HG03060 (cell line): ENCODE measurements around the gene TBX5.

Experiments
- ATAC-seq: cut with Tn5 transposase; IDR thresholded peaks from one replicate; pipeline ENCODE4 v1.9.1; 2021; ENCODE audit warnings: low read depth, moderate number of reproducible peaks; ENCODE audit not compliant: unreplicated experiment

The TBX5 gene

DNA sequence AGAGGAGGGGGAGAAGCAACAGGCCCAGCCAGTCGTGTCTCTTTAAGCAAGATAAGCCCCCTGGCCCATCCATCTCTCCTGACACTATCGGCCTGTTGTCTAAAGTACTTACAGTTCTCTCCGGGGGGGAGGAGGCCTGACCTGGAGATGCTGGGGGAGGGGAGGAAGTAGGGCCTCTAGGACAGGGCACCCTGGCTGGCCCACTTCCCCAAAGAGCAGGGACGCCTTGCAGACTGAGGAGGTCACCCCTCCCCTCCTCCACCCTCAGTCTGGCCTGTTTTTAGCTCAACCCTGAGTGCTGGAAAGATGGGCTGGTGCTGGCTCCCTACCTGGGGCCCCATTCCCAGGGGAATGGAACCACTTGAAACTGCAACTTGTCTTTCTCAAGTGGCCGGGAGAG lies 70.3 kb downstream of the TBX5 start:
- ATAC-seq, result no peak

DNA sequence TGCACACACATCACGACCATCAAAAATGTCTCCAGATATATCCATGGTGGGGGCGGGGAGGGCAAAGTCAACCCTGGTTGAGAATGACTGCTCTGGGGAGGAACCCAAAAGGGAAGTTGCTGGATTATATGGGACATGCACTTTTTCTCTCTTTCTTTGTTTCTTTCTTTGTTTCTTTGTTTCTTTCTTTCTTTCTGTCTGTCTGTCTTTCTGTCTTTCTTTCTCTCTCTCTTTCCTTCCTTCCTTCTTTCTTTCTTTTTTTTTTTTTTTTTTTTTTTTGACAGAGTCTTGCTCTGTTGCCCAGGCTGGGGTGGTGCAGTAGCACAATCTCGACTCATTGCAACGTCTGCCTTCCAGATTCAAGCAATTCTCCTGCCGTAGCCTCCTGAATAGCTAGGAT lies 71.5 kb downstream of the TBX5 start:
- ATAC-seq, result no peak

DNA sequence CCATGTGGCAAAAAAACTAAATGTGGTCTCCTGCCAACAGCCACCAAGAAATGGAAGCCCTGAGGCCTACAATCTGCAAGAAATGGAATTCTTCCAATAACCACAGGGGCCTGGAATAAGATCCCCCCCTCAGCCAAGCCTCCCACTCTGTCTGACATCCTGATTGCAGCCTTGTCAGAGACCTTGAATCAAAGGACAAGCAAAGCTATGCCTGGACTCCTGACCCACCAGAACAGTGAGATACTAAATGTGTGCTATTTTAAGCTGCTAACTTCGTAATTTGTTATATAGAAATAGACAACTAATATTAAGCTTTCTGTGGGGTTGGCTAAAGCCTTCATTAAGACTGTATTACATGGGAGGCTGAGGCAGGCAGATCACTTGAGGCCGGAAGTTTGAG lies 77.7 kb downstream of the TBX5 start:
- ATAC-seq, result no peak

DNA sequence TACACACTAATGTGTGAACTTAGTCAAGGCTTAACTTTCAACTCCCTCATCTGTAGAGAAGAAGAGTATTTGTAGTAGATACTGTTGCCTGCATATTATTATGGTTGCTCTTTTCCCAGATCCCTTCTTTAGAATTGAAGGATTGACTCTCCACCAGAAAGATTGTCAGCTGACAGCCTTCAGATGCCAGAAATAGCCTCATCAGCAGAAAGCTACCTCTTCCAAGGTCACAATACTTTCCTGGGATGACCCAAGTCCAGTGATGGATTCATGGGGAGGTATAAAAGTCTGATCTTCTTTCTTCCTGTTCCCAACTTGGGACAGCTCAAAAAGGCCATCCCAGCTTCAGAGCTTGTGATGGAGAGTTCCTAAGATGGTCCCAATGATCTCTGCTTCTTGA lies 78.2 kb downstream of the TBX5 start:
- ATAC-seq, result no peak

DNA sequence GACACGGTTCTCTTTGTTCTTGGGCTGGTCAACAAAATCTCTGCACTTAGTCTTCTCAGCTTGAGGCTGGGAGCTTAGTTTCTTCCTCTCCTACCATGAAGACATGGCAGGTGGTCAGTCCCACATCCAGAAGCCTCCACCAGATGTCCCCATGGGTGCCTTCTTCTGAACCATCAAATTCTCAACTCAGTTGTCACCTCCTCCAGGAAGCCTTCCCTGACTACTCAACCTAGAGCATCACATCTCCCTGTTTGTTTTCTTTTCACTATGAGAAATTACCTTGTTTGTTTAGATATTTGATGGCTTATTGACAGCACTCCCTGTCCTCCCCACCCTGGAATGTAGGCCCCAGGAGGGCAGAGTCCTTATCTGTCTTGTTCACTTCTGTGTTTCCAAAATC lies 84.4 kb downstream of the TBX5 start:
- ATAC-seq, result no peak

DNA sequence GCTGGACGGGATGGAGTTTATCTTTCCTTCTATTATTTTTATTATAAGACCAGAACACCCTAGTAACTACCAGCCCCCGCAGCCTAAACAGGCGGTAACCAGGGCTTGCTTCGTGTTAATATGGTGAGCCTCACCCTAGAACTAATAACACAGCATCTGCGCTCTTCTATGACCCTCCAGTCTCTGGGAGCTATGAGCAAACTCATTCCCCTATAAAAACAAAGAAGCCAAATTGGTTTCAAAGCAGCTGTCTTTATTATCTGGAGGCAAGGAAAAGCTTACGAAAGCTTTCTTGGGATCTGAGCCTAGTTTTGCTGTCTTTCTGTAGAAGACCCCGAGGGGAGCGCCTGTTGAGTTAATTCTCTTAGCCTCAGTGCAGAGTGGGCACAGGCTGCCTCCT lies 85.0 kb downstream of the TBX5 start:
- no peak for ATAC-seq

DNA sequence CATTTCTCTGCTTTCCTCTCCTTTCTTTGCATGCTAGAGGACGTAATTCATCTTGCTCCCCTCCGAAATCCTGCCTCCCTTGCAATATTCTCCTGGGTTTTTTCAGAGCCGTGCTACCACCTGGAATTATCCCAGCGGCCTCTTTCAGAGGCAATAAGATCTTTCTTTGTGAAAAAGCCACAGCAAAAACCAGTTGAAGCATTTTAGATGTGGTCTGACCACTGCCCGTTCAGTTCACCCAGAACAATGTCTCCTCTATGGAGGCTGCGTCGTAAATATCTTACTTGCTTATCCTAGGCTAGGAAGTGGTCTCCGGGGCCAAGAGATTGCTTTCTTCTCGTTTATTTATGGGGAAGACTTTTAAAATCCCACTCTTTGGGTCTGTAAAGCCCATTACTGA lies 85.8 kb downstream of the TBX5 start:
- ATAC-seq, result no peak

DNA sequence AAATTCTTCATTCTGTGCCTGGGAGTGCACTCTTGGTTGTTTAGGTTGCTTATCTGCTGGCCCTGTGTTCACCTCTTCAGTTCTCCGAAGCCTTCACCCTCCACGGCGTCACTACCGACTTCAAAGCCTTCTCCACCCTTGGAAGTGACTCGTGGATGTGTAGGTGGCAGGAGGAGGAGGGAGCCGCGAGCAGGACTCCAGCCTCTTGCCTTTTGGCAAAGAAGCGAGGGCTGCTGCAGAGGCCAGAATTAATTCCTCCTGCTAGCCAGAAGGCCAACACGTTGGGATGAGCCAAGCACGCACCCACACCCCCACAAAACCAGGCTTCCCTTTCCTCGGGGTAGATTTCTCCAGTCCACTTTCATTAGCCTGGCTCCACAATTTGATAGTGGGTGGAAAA lies 86.5 kb downstream of the TBX5 start:
- ATAC-seq, result no peak

DNA sequence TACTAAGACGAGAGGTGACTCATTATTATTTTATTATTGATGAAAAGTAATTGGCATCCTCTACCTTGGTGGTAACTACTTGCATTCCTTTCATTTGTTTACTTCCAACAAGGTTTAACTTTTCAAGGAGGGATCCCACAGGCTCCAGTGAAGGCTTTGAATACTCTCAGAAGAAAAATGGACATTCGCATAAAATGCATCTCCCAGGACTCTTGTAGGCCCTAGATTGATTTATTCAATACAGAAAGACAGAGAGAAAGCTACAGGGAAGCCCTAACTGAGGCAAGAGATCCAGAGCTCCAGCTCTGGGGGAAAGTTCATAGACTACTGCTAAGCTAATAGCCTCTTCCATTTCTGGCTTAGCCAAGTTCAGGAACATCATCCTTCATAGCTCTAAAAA lies 87.0 kb downstream of the TBX5 start:
- no peak for ATAC-seq

DNA sequence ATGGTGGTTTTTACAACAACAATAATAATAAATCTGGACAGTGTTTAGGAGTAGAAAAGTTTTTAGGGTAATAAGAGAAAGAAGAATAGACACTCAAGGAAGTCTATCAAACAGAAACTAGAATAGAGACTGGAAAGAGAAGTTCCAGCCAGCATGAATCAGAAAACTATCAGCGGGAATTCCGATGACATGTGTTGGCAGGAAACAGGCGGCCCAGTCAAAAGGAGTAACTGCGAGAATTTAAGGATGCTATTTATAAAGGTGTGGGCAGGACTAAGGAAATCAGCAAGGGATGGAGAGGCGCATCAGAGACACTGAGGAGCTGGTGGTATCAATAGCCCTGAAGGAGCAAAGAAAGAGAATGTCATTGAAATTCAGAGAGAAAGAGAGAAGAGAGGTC lies 89.9 kb downstream of the TBX5 start:
- ATAC-seq, result no peak

DNA sequence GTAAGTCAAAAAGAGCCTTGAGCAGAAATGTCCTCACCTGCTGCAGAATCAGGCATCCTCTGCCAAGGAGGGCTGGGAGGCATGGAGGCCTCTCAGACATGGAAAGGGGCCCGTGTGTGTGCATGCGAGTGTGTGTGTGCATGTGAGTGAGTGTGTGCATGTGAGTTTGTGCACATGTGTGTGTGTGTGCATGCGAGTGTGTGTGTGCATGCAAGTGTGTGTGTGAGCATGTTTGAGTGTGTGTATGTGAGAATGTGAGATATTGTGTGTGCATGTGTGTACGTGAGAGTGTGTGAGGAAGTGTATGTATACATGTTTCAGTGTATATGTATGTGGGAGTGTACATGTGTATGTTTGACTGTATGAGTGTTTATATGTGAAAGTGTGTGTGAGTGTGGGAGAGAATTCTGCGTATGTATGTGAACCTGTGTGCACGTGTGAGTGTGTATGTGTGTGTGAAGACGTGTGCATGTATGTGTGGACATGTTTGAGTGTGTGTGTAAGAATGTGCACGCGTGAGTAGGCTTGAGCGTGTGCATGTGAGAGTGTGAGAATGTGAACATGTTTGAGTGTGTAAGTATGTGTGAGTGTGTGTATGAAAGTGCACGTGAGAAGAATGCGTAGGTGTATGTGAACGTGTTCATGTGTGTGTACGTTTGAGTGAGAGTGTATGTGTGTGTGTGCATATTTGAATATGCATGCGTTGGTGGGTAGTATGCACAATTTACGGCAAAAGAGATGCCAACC lies 90.8 kb downstream of the TBX5 start:
- ATAC-seq, result no peak

DNA sequence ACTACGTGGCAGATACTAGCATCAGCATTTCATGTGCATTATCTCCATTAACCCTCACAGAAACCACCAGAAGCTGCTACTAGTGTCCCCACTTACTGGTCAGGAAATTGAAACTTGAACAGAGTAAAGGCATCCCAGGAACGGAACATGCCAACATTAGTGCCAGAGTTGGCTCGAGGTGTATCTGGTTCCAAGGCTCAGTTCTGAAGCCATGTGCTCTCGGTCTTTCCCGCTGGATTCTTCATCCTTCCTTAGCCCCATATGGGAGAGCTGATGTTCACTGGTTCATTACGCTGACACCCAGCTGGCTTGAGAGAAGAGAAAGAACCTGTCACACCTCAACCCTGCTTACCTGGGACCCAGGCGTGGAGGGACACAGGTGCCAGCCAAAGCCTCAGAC lies 91.5 kb downstream of the TBX5 start:
- no peak for ATAC-seq

DNA sequence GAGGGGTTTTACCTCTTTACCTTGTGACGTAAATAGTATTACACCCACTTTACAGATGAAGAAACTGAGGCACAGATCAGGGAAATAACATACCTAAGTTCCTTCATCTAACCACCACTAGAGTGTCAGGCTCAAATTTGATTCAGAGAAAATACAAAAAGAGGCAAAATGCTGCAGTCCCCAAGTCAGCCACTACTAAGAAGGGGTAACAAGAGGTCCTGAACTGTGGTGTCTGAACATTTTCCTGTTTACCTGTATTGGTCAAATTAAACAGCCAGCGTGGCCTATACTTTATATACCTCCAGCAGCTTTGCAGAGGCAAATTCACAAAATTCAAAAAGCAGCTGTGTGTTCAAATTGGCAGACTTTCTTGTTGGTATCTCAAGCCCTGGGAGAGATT lies 92.0 kb downstream of the TBX5 start:
- no peak for ATAC-seq

DNA sequence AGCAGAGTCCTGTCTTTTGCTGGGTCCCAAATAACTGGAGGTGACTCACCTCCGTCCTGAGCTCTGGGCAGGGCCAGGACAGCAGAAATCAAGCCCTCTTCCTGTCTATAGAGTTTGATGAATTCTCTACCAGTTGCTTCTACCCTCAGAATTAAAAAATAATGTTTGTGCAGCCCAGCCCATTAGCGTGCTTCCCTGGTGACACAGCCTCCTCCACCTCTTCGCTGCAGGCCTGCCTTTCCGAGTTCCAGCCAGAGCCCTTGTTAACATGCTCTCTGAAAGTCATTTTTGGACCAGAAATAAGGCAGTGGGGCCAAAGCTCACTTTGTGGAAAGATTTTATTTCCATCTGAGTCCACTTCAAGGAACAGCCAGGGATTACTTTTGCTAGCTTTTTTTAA lies 94.0 kb downstream of the TBX5 start:
- ATAC-seq, result no peak

DNA sequence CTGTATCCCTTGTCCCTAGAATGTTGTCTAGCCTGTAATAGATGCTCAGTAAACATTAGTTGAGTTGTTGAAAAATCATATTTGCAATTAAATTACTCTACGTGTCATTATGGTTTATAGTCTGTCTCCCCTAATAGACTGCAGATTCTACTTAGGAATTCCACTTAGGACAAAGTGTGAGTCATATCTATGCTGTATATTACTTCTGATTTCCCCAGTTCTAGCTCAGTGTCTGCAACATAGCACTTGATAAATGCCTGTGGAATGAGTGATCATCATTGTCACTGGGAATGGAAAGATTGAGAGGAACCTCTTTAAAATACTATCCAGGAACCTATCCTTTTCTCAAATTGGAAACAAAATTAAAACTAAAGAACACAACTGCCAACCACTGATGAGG lies 99.3 kb downstream of the TBX5 start:
- no peak for ATAC-seq

DNA sequence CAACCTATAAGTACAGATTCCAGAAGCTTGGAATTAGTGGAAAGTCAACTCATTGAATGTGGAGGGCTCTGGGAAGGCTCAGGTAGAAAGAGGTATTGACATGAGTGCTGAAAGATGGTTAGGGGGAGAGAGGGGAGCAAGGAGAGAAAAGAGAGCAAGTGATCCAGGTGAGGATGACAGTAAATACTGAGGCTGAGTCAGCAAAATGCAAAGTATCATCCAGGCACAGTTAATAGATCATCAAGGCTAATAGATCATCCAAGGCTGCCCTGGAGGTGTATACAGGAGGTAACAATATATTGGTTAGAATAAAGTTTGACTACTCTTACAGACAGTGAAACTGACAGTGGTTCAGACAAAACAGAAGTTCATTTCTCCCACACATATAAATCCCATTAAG lies 100.5 kb downstream of the TBX5 start:
- no peak for ATAC-seq
